Large intestine (tissue), 3 donors: ENCODE results near the gene WDR89. TPM values are rescaled to one million over a fixed set of nuclear protein-coding genes. Genes with fewer than 3 reads are reported as not detected.
"Not testable (repeated sequence)": the region's sequence is repeated elsewhere in the genome, so short reads cannot be mapped to it uniquely, and the experiment has no call there.

ENCODE experiments used
- DNase-seq, 2 donors: peaks; one replicate each; pipeline versions ENCODE4 v3.0.0 to v3.0.0-alpha.2; 2013
- H3K27ac ChIP-seq: one replicate; pipeline ENCODE4 v1.5.1; 2013; ENCODE audit warnings: low read length
- H3K27me3 ChIP-seq: 2 replicates; pipeline ENCODE4 v1.6.1; 2013; ENCODE audit warnings: low read length; ENCODE audit not compliant: control insufficient read depth, insufficient read depth
- H3K36me3 ChIP-seq: 2 replicates; pipeline ENCODE4 v1.6.1; 2013; ENCODE audit warnings: low read length; ENCODE audit not compliant: control insufficient read depth, insufficient read depth
- H3K4me1 ChIP-seq: one replicate; pipeline ENCODE4 v1.6.1; 2013; ENCODE audit warnings: low read length; ENCODE audit not compliant: control insufficient read depth, insufficient read depth
- H3K4me3 ChIP-seq: one replicate; pipeline ENCODE4 v1.5.1; 2013; ENCODE audit warnings: low read length
- H3K9me3 ChIP-seq: one replicate; pipeline ENCODE4 v1.6.1; 2013; ENCODE audit warnings: mild to moderate bottlenecking, low read depth, low read length, moderate library complexity; ENCODE audit not compliant: control insufficient read depth
- WGBS: methylation state at CpG from one replicate; pipeline ENCODE4 v1.1.5; 2013; ENCODE audit warnings: low lambda C conversion rate; ENCODE audit not compliant: insufficient coverage; 5-methylcytosine and 5-hydroxymethylcytosine counted together
- polyA plus RNA-seq: library from polyadenylated mRNA; unstranded; fragments of 120-200 nt; gene quantifications from one replicate; pipeline ENCODE4 v1.2.1, GENCODE V29; 2013

WDR89 gene
- polyA plus RNA-seq, 1 donor, result 13.0 TPM

GRCh38 chr14:63603749-63604277 is 37.9 kb downstream of the WDR89 start:
- DNase-seq, result no peak
- Histone ChIP-seq H3K4me1 (no peaks in the 10 kb centered on the region), H3K9me3 (no peaks in the 10 kb centered on the region), H3K27me3 (no peaks in the 10 kb centered on the region), H3K36me3 (peaks cover 12% of the 10 kb centered on the region), H3K27ac (no peak overlapping the region), H3K4me3 (no peak overlapping the region)
- WGBS, result no CpG with 5 or more reads among the region's 5 CpGs

- Histone ChIP-seq H3K4me3 (no peak overlapping the region), H3K9me3 (peaks cover 15% of the 10 kb centered on the region), H3K36me3 (peaks cover 19% of the 10 kb centered on the region), H3K27me3 (no peaks in the 10 kb centered on the region), H3K4me1 (no peaks in the 10 kb centered on the region), H3K27ac (no peak overlapping the region)
- WGBS, result 100% methylated on average over 2 of the region's 4 CpGs
- DNase-seq, result no peak
Observed at GRCh38 chr14:63598807-63599206, 42.9 kb downstream of the WDR89 start.

GRCh38 chr14:63596998-63597658 is 44.5 kb downstream of the WDR89 start:
- no peaks in the 10 kb centered on the region for H3K27me3 ChIP-seq
- 100% methylated on average over 2 of the region's 4 CpGs for WGBS
- peaks cover 19% of the 10 kb centered on the region for H3K36me3 ChIP-seq
- DNase-seq, result no peak
- H3K9me3 ChIP-seq, result peaks cover 16% of the 10 kb centered on the region
- no peak overlapping the region for H3K27ac ChIP-seq
- H3K4me3 ChIP-seq, result no peak overlapping the region
- H3K4me1 ChIP-seq, result no peaks in the 10 kb centered on the region

- H3K9me3 ChIP-seq, result peaks cover 16% of the 10 kb centered on the region
- H3K36me3 ChIP-seq, result peaks cover 12% of the 10 kb centered on the region
- H3K4me3 ChIP-seq, result no peak overlapping the region
- no peaks in the 10 kb centered on the region for H3K27me3 ChIP-seq
- H3K4me1 ChIP-seq, result no peaks in the 10 kb centered on the region
- no peak for DNase-seq
- WGBS, result no CpG with 5 or more reads among the region's 53 CpGs
- H3K27ac ChIP-seq, result no peak overlapping the region
Observed at GRCh38 chr14:63594455-63595372, 47.0 kb downstream of the WDR89 start.

- H3K27ac ChIP-seq, H3K27me3 ChIP-seq, DNase-seq, H3K9me3 ChIP-seq, H3K4me3 ChIP-seq, H3K36me3 ChIP-seq, H3K4me1 ChIP-seq: not testable (repeated sequence)
- WGBS, result 93% methylated on average over 2 of the region's 8 CpGs
Observed at GRCh38 chr14:63583046-63583445, 58.6 kb downstream of the WDR89 start.

- no peaks in the 10 kb centered on the region for H3K36me3 ChIP-seq
- H3K4me1 ChIP-seq, result no peaks in the 10 kb centered on the region
- DNase-seq, result no peak
- 72% methylated on average over 2 of the region's 4 CpGs for WGBS
- H3K27me3 ChIP-seq, result no peaks in the 10 kb centered on the region
- no peaks in the 10 kb centered on the region for H3K9me3 ChIP-seq
- no peak overlapping the region for H3K27ac ChIP-seq
- no peak overlapping the region for H3K4me3 ChIP-seq
Observed at GRCh38 chr14:63581491-63581890, 60.2 kb downstream of the WDR89 start.

- Histone ChIP-seq H3K27ac (no peak overlapping the region), H3K9me3 (no peaks in the 10 kb centered on the region), H3K4me1 (no peaks in the 10 kb centered on the region), H3K4me3 (no peak overlapping the region), H3K27me3 (no peaks in the 10 kb centered on the region), H3K36me3 (no peaks in the 10 kb centered on the region)
- whole genome bisulfite sequencing, result no CpG with 5 or more reads among the region's 1 CpG
- no peak for DNase-seq
Observed at GRCh38 chr14:63578300-63578699, 63.4 kb downstream of the WDR89 start.

- no CpG with 5 or more reads among the region's 4 CpGs for WGBS
- H3K4me3 ChIP-seq, result no peak overlapping the region
- H3K9me3 ChIP-seq, result no peaks in the 10 kb centered on the region
- no peaks in the 10 kb centered on the region for H3K4me1 ChIP-seq
- no peak overlapping the region for H3K27ac ChIP-seq
- H3K36me3 ChIP-seq, result no peaks in the 10 kb centered on the region
- DNase-seq, result no peak
- H3K27me3 ChIP-seq, result no peaks in the 10 kb centered on the region
Observed at GRCh38 chr14:63573581-63573980, 68.1 kb downstream of the WDR89 start.

GRCh38 chr14:63565448-63565847 is 76.2 kb downstream of the WDR89 start:
- no peaks in the 10 kb centered on the region for H3K4me1 ChIP-seq
- H3K36me3 ChIP-seq, result no peaks in the 10 kb centered on the region
- H3K27me3 ChIP-seq, result no peaks in the 10 kb centered on the region
- no CpG with 5 or more reads among the region's 3 CpGs for WGBS
- DNase-seq, result no peak
- H3K9me3 ChIP-seq, result no peaks in the 10 kb centered on the region
- no peak overlapping the region for H3K4me3 ChIP-seq
- H3K27ac ChIP-seq, result no peak overlapping the region

- DNase-seq, result no peak
- Histone ChIP-seq H3K4me3 (no peak overlapping the region), H3K36me3 (no peaks in the 10 kb centered on the region), H3K4me1 (no peaks in the 10 kb centered on the region), H3K27ac (no peak overlapping the region), H3K9me3 (no peaks in the 10 kb centered on the region), H3K27me3 (no peaks in the 10 kb centered on the region)
- WGBS, result no CpG with 5 or more reads among the region's 1 CpG
Observed at GRCh38 chr14:63564318-63564717, 77.4 kb downstream of the WDR89 start.
